Mesenchymal stem cell (in vitro differentiated cells and primary cell): ENCODE results near the gene LRFN5.
"Not testable (repeated sequence)": the region's sequence is repeated elsewhere in the genome, so short reads cannot be mapped to it uniquely, and the experiment has no call there.

Experiments used
- DNase-seq: peaks from one replicate; pipeline ENCODE4 v3.0.0-alpha.2; 2013
- H2AFZ ChIP-seq: one replicate; pipeline ENCODE4 v1.6.1; 2013; ENCODE audit warnings: low read depth, mild to moderate bottlenecking, control low read depth, inconsistent platforms, low read length, moderate library complexity
- H2AK5ac ChIP-seq: 2 replicates; pipeline ENCODE4 v1.6.1; 2013; ENCODE audit warnings: low read length, moderate library complexity, mild to moderate bottlenecking, inconsistent platforms; ENCODE audit not compliant: severe bottlenecking
- H2BK120ac ChIP-seq: one replicate; pipeline ENCODE4 v1.6.1; 2013; ENCODE audit warnings: low read depth, mild to moderate bottlenecking, inconsistent platforms, low read length, moderate library complexity
- H2BK12ac ChIP-seq, 2 experiments: one replicate each; pipeline ENCODE4 v1.6.1; 2013; ENCODE audit warnings: inconsistent platforms in 2 of 2, low read length in 2 of 2, mild to moderate bottlenecking in 2 of 2, moderate library complexity in 2 of 2, control low read depth in 1 of 2
- H2BK15ac ChIP-seq: one replicate; pipeline ENCODE4 v1.6.1; 2013; ENCODE audit warnings: mild to moderate bottlenecking, low read depth, inconsistent platforms; ENCODE audit not compliant: poor library complexity, severe bottlenecking
- H2BK5ac ChIP-seq: 2 replicates; pipeline ENCODE4 v1.6.1; 2013; ENCODE audit warnings: low read depth, mild to moderate bottlenecking, low read length, control low read depth, inconsistent platforms; ENCODE audit not compliant: poor library complexity, severe bottlenecking
- H3K14ac ChIP-seq, 2 experiments: one replicate each; pipeline ENCODE4 v1.6.1; 2013; ENCODE audit warnings: inconsistent platforms in 2 of 2, low read length in 2 of 2, control low read depth in 1 of 2, mild to moderate bottlenecking in 1 of 2, moderate library complexity in 1 of 2
- H3K18ac ChIP-seq, 2 experiments: one replicate each; pipeline ENCODE4 v1.6.1; 2013; ENCODE audit warnings: inconsistent platforms in 2 of 2, low read length in 2 of 2, control low read depth in 1 of 2, low read depth in 1 of 2, mild to moderate bottlenecking in 1 of 2
- H3K23ac ChIP-seq, 2 experiments: one replicate each; pipeline ENCODE4 v1.6.1; 2013; ENCODE audit warnings: inconsistent platforms in 2 of 2, low read length in 2 of 2, mild to moderate bottlenecking in 2 of 2, moderate library complexity in 2 of 2, control low read depth in 1 of 2
- H3K27ac ChIP-seq: 2 replicates; pipeline ENCODE4 v1.5.1; 2013; ENCODE audit warnings: mild to moderate bottlenecking, moderate library complexity, low read length, control low read depth, inconsistent platforms; ENCODE audit not compliant: poor library complexity, severe bottlenecking
- H3K27me3 ChIP-seq, 2 experiments: 2 replicates each; pipeline versions ENCODE4 v1.6.1 to v1.7.0; 2013; ENCODE audit warnings: low read length in 2 of 2, mild to moderate bottlenecking in 2 of 2, moderate library complexity in 2 of 2, control low read depth in 1 of 2, inconsistent platforms in 1 of 2; ENCODE audit not compliant: control insufficient read depth in 1 of 2, insufficient read depth in 1 of 2
- H3K36me3 ChIP-seq, 2 experiments: 2 replicates each; pipeline versions ENCODE4 v1.6.1 to v1.7.0; 2013; ENCODE audit warnings: low read length in 2 of 2, control low read depth in 1 of 2, inconsistent platforms in 1 of 2, low read depth in 1 of 2, mild to moderate bottlenecking in 1 of 2; ENCODE audit not compliant: insufficient read depth in 2 of 2, control insufficient read depth in 1 of 2
- H3K4ac ChIP-seq, 2 experiments: one replicate each; pipeline ENCODE4 v1.6.1; 2013; ENCODE audit warnings: inconsistent platforms in 2 of 2, low read length in 2 of 2, mild to moderate bottlenecking in 2 of 2, moderate library complexity in 2 of 2, control low read depth in 1 of 2, low read depth in 1 of 2
- H3K4me1 ChIP-seq: 2 replicates; pipeline ENCODE4 v1.6.1; 2013; ENCODE audit warnings: low read depth, low read length, control low read depth; ENCODE audit not compliant: control insufficient read depth, insufficient read depth
- H3K4me2 ChIP-seq: 2 replicates; pipeline ENCODE4 v1.6.1; 2013; ENCODE audit warnings: low read length, mild to moderate bottlenecking, inconsistent platforms; ENCODE audit not compliant: poor library complexity, severe bottlenecking
- H3K4me3 ChIP-seq, 2 experiments: 2 replicates each; pipeline versions ENCODE4 v1.5.1 to v1.7.0; 2013; ENCODE audit warnings: low read length in 2 of 2, mild to moderate bottlenecking in 2 of 2, control low read depth in 1 of 2, low read depth in 1 of 2; ENCODE audit not compliant: insufficient read depth in 1 of 2
- H3K79me1 ChIP-seq: replicated peaks from 2 replicates; pipeline ENCODE4 v1.6.1; 2013; ENCODE audit warnings: mild to moderate bottlenecking, control low read depth, low read length, inconsistent platforms; ENCODE audit not compliant: poor library complexity, severe bottlenecking
- H3K9ac ChIP-seq: 2 replicates; pipeline ENCODE4 v1.7.0; 2013; ENCODE audit warnings: mild to moderate bottlenecking, low read length, moderate library complexity
- H3K9me3 ChIP-seq: 2 replicates; pipeline ENCODE4 v1.7.0; 2013; ENCODE audit warnings: mild to moderate bottlenecking, low read length; ENCODE audit not compliant: control insufficient read depth
- H4K8ac ChIP-seq: one replicate; pipeline ENCODE4 v1.6.1; 2013; ENCODE audit warnings: inconsistent platforms, mild to moderate bottlenecking, low read length, moderate library complexity
- H4K91ac ChIP-seq: one replicate; pipeline ENCODE4 v1.6.1; 2013; ENCODE audit warnings: mild to moderate bottlenecking, low read length, inconsistent platforms
- WGBS: methylation state at CpG from one replicate; pipeline ENCODE4 v1.1.7; 2013; ENCODE audit warnings: mixed read lengths; 5-methylcytosine and 5-hydroxymethylcytosine counted together

The LRFN5 gene

GRCh38 chr14:41570415-41571155, 36.1 kb upstream of the LRFN5 start:
- peak overlapping the region in 1 of 2 experiments; percentile 71 for H3K14ac ChIP-seq
- no peak overlapping the region for H2BK12ac ChIP-seq
- H2BK15ac ChIP-seq: no peak overlapping the region
- no peak overlapping the region for H2AK5ac ChIP-seq
- no peak overlapping the region for H3K18ac ChIP-seq
- no peak overlapping the region for H2BK5ac ChIP-seq
- 76% methylated on average over 3 of the region's 5 CpGs for WGBS
- no peaks in the 10 kb centered on the region for H3K79me1 ChIP-seq
- H3K27me3 ChIP-seq: no peaks in the 10 kb centered on the region
- H3K9me3 ChIP-seq: peaks cover 6% of the 10 kb centered on the region
- no peak overlapping the region for H2BK120ac ChIP-seq
- H4K8ac ChIP-seq: no peak overlapping the region
- no peak overlapping the region for H3K27ac ChIP-seq
- no peaks in the 10 kb centered on the region for H3K4me1 ChIP-seq
- H3K4ac ChIP-seq: no peak overlapping the region
- no peak overlapping the region for H4K91ac ChIP-seq
- H3K23ac ChIP-seq: no peak overlapping the region
- no peak for DNase-seq
- no peak overlapping the region for H3K4me3 ChIP-seq
- H3K4me2 ChIP-seq: no peak overlapping the region
- H2AFZ ChIP-seq: no peak overlapping the region
- H3K9ac ChIP-seq: no peak overlapping the region
- H3K36me3 ChIP-seq: no peaks in the 10 kb centered on the region

GRCh38 chr14:41586237-41586636, 20.4 kb upstream of the LRFN5 start:
- Histone ChIP-seq H3K79me1 (no peaks in the 10 kb centered on the region), H3K27me3 (no peaks in the 10 kb centered on the region), H3K18ac (no peak overlapping the region), H3K9me3 (no peaks in the 10 kb centered on the region), H2BK12ac (no peak overlapping the region), H4K91ac (no peak overlapping the region), H3K14ac (no peak overlapping the region), H3K27ac (no peak overlapping the region), H3K23ac (no peak overlapping the region), H3K36me3 (no peaks in the 10 kb centered on the region), H3K4me3 (no peak overlapping the region), H2AK5ac (no peak overlapping the region), H2BK120ac (no peak overlapping the region), H3K4ac (no peak overlapping the region), H2BK15ac (no peak overlapping the region), H3K4me1 (no peaks in the 10 kb centered on the region), H2BK5ac (no peak overlapping the region), H4K8ac (no peak overlapping the region), H3K9ac (no peak overlapping the region), H3K4me2 (no peak overlapping the region), H2AFZ (no peak overlapping the region)
- no peak for DNase-seq

- no peak overlapping the region for H3K4ac ChIP-seq
- no peaks in the 10 kb centered on the region for H3K27me3 ChIP-seq
- no peak overlapping the region for H4K8ac ChIP-seq
- DNase-seq: no peak
- H3K23ac ChIP-seq: no peak overlapping the region
- H3K27ac ChIP-seq: no peak overlapping the region
- H2AK5ac ChIP-seq: no peak overlapping the region
- H2BK15ac ChIP-seq: no peak overlapping the region
- H2BK120ac ChIP-seq: no peak overlapping the region
- H3K4me2 ChIP-seq: no peak overlapping the region
- no peak overlapping the region for H3K14ac ChIP-seq
- no peak overlapping the region for H3K4me3 ChIP-seq
- H3K18ac ChIP-seq: no peak overlapping the region
- no peak overlapping the region for H2BK5ac ChIP-seq
- no peak overlapping the region for H2AFZ ChIP-seq
- no peaks in the 10 kb centered on the region for H3K36me3 ChIP-seq
- peaks cover 8% of the 10 kb centered on the region for H3K79me1 ChIP-seq
- H3K9me3 ChIP-seq: no peaks in the 10 kb centered on the region
- H3K4me1 ChIP-seq: no peaks in the 10 kb centered on the region
- H3K9ac ChIP-seq: no peak overlapping the region
- no peak overlapping the region for H2BK12ac ChIP-seq
- WGBS: 99% methylated on average over 25 of the region's 25 CpGs
- H4K91ac ChIP-seq: no peak overlapping the region
Observed at GRCh38 chr14:41597647-41598046, 9.0 kb upstream of the LRFN5 start.

- H2AFZ ChIP-seq, H4K91ac ChIP-seq: not testable (repeated sequence)
Observed at GRCh38 chr14:41599805-41600385, 6.8 kb upstream of the LRFN5 start.

More at GRCh38 chr14:41599805-41600385, 6.8 kb upstream of the LRFN5 start:
- H3K27me3 ChIP-seq, DNase-seq, H3K9me3 ChIP-seq, H2BK15ac ChIP-seq, H2BK120ac ChIP-seq, H3K4me3 ChIP-seq, H4K8ac ChIP-seq, H3K79me1 ChIP-seq, H3K4ac ChIP-seq, H3K14ac ChIP-seq, H2BK12ac ChIP-seq, H2BK5ac ChIP-seq, H2AK5ac ChIP-seq, H3K18ac ChIP-seq, H3K4me2 ChIP-seq, H3K36me3 ChIP-seq, H3K9ac ChIP-seq, H3K4me1 ChIP-seq, H3K23ac ChIP-seq: not testable (repeated sequence)
- WGBS: 57% methylated on average over 6 of the region's 6 CpGs
- H3K27ac ChIP-seq: peak overlapping the region; percentile 35
